Superior temporal gyrus (tissue), 1 donor: ENCODE data around the gene ZCCHC3.
A peak's percentile ranks its signal among the peaks of the same experiment; 100 is the strongest.
"Not testable (repeated sequence)": the region's sequence is repeated elsewhere in the genome, so short reads cannot be mapped to it uniquely, and the experiment has no call there.

Experiments used
- DNase-seq: peaks from one replicate; pipeline ENCODE4 v3.0.0-alpha.2; 2016; ENCODE audit errors: extremely low spot score

ZCCHC3 gene

GRCh38 chr20:313402-313801 lies 16.0 kb downstream of the ZCCHC3 start:
- DNase-seq: no peak

- no peak for DNase-seq
Observed at GRCh38 chr20:313948-314347, 16.6 kb downstream of the ZCCHC3 start.

- no peak for DNase-seq
Observed at GRCh38 chr20:316316-317068, 19.1 kb downstream of the ZCCHC3 start.

GRCh38 chr20:324177-325044 lies 27.0 kb downstream of the ZCCHC3 start:
- peak; percentile 78 for DNase-seq

- DNase-seq: peak; percentile 95
Observed at GRCh38 chr20:325045-325888, 27.9 kb downstream of the ZCCHC3 start, which contains the start of gene SOX12. Gene SOX12, plus strand, starts transcription at chr20:325552. Its CDS starts 373 bp downstream, at chr20:325925.

- DNase-seq: peak; percentile 51
Observed at GRCh38 chr20:325889-326644, 28.7 kb downstream of the ZCCHC3 start.

- DNase-seq: no peak
Observed at GRCh38 chr20:326645-327185, 29.3 kb downstream of the ZCCHC3 start.

- peak; percentile 84 for DNase-seq
Observed at GRCh38 chr20:327186-328026, 30.0 kb downstream of the ZCCHC3 start.

- DNase-seq: no peak
Observed at GRCh38 chr20:328027-328974, 30.9 kb downstream of the ZCCHC3 start.

- no peak for DNase-seq
Observed at GRCh38 chr20:328975-329695, 31.8 kb downstream of the ZCCHC3 start.

GRCh38 chr20:329851-330232 lies 32.5 kb downstream of the ZCCHC3 start:
- no peak for DNase-seq

- peak; percentile 83 for DNase-seq
Observed at GRCh38 chr20:330233-331149, 33.1 kb downstream of the ZCCHC3 start.

GRCh38 chr20:334578-334977 lies 37.2 kb downstream of the ZCCHC3 start:
- no peak for DNase-seq

- DNase-seq: not testable (repeated sequence)
Observed at GRCh38 chr20:336040-336439, 38.7 kb downstream of the ZCCHC3 start.

GRCh38 chr20:341682-342081 lies 44.3 kb downstream of the ZCCHC3 start:
- no peak for DNase-seq

GRCh38 chr20:343107-343506 lies 45.7 kb downstream of the ZCCHC3 start:
- no peak for DNase-seq

GRCh38 chr20:346033-346639 lies 48.8 kb downstream of the ZCCHC3 start:
- DNase-seq: no peak
